ENCODE measurements around the gene DDX3X.

GRCh38 chrX:41386222-41386990, 52.4 kb downstream of the DDX3X start:
- TF ChIP-seq POLR2A (IDR thresholded peaks at IDR 0.05; ENCODE audit: low read depth, low read length) (no peak), POLR2AphosphoS5 (IDR thresholded peaks at IDR 0.05; ENCODE audit: low read depth, low read length) (no peak)

Data from GM12891 (cell line).